GM23338 (cell line): ENCODE data around the gene RPLP1. TPM values are rescaled to one million over a fixed set of nuclear protein-coding genes. Genes with fewer than 3 reads are reported as not detected.

Source experiments
- ATAC-seq: fragments of 200-7000 bp; cut with Tn5 transposase; 3 replicates; pipeline ENCODE4 v1.9.1; 2020
- DNase-seq: peaks from one replicate; pipeline ENCODE4 v3.0.0-alpha.2; 2015; ENCODE audit warnings: low spot score
- H2AFZ ChIP-seq: fragments of 200-600 bp; sonication (generic); 2 replicates; pipeline ENCODE4 v1.8.0; 2016; ENCODE audit warnings: antibody characterized with exemption, mild to moderate bottlenecking, moderate library complexity
- H3F3A ChIP-seq: fragments of 200-600 bp; sonication (generic); replicated peaks from 2 replicates; pipeline ENCODE4 v1.8.0; 2017; ENCODE audit warnings: antibody characterized with exemption, mixed run types, low read depth
- H3K27ac ChIP-seq: fragments of 200-600 bp; sonication (generic); 2 replicates; pipeline ENCODE4 v1.6.1; 2016; ENCODE audit warnings: low read depth
- H3K27me3 ChIP-seq: fragments of 200-600 bp; sonication (generic); 2 replicates; pipeline ENCODE4 v1.8.0; 2016; ENCODE audit warnings: mild to moderate bottlenecking, mixed run types, moderate library complexity; ENCODE audit not compliant: insufficient read depth
- H3K36me3 ChIP-seq: fragments of 200-600 bp; sonication (generic); 2 replicates; pipeline ENCODE4 v1.8.0; 2016; ENCODE audit warnings: mild to moderate bottlenecking; ENCODE audit not compliant: insufficient read depth
- H3K4me1 ChIP-seq: fragments of 200-600 bp; sonication (generic); 2 replicates; pipeline ENCODE4 v1.8.0; 2016; ENCODE audit warnings: mild to moderate bottlenecking, moderate library complexity; ENCODE audit not compliant: insufficient read depth
- H3K4me2 ChIP-seq: fragments of 200-600 bp; sonication (generic); 2 replicates; pipeline ENCODE4 v1.7.1; 2017; ENCODE audit warnings: mixed run types
- H3K4me3 ChIP-seq: fragments of 200-600 bp; sonication (generic); 2 replicates; pipeline ENCODE4 v1.6.1; 2016; ENCODE audit warnings: mixed run types
- H3K79me2 ChIP-seq: fragments of 200-600 bp; sonication (generic); replicated peaks from 2 replicates; pipeline ENCODE4 v1.8.0; 2017; ENCODE audit warnings: mild to moderate bottlenecking; ENCODE audit not compliant: insufficient read depth
- H3K9me2 ChIP-seq: fragments of 200-600 bp; sonication (generic); 2 replicates; pipeline ENCODE4 v1.8.0; 2017; ENCODE audit not compliant: insufficient read depth
- H4K20me1 ChIP-seq: fragments of 200-600 bp; sonication (generic); replicated peaks from 2 replicates; pipeline ENCODE4 v1.8.0; 2017; ENCODE audit warnings: mild to moderate bottlenecking; ENCODE audit not compliant: insufficient read depth
- H3K27ac Mint-ChIP-seq: 2 replicates; pipeline ENCODE4 v1.8.0; 2020; ENCODE audit warnings: inconsistent platforms, mild to moderate bottlenecking, moderate library complexity, mixed read lengths
- H3K27me3 Mint-ChIP-seq: 3 replicates; pipeline ENCODE4 v1.8.0; 2022; ENCODE audit warnings: low read depth, mild to moderate bottlenecking, moderate library complexity, mixed read lengths, inconsistent platforms; ENCODE audit not compliant: insufficient read depth, poor library complexity
- H3K36me3 Mint-ChIP-seq: 3 replicates; pipeline ENCODE4 v1.8.0; 2021; ENCODE audit warnings: low read depth, mild to moderate bottlenecking, inconsistent platforms, moderate library complexity, mixed read lengths
- H3K4me1 Mint-ChIP-seq: 3 replicates; pipeline ENCODE4 v1.8.0; 2020; ENCODE audit warnings: mild to moderate bottlenecking, inconsistent platforms, mixed read lengths
- H3K4me3 Mint-ChIP-seq: 3 replicates; pipeline ENCODE4 v1.8.0; 2021; ENCODE audit warnings: moderate library complexity, mild to moderate bottlenecking, inconsistent platforms, mixed read lengths
- H3K9me3 Mint-ChIP-seq: 3 replicates; pipeline ENCODE4 v1.8.0; 2020; ENCODE audit warnings: moderate library complexity, mild to moderate bottlenecking, inconsistent platforms, mixed read lengths
- CREB1 ChIP-seq: fragments of 250-450 bp; sonication (Bioruptor Pico); IDR thresholded peaks from 2 replicates; pipeline ENCODE4 v1.5.0; 2020; ENCODE audit warnings: low read depth, mild to moderate bottlenecking, moderate library complexity
- CTCF ChIP-seq, 2 experiments: fragments of 200-600 bp in 1 of 2; sonication (generic) in 1 of 2; conservative IDR thresholded peaks; 2 replicates each; pipeline versions ENCODE4 v1.5.1 to v1.6.1; 2016 to 2017; ENCODE audit warnings: antibody characterized with exemption in 2 of 2, low read depth in 2 of 2, mild to moderate bottlenecking in 2 of 2, moderate library complexity in 1 of 2
- ETS1 ChIP-seq: IDR thresholded peaks from 2 replicates; pipeline ENCODE4 v1.6.1; 2016; ENCODE audit warnings: antibody characterized with exemption
- EZH2 ChIP-seq: fragments of 200-600 bp; sonication (generic); IDR thresholded peaks from one replicate; pipeline ENCODE4 v1.8.0; 2017; ENCODE audit warnings: antibody characterized with exemption, mild to moderate bottlenecking, low read depth; ENCODE audit not compliant: unreplicated experiment
- EZH2phosphoT487 ChIP-seq: fragments of 200-600 bp; sonication (generic); IDR thresholded peaks from one replicate; pipeline ENCODE4 v1.8.1; 2018; ENCODE audit warnings: antibody characterized with exemption; ENCODE audit not compliant: unreplicated experiment
- JUNB ChIP-seq: IDR thresholded peaks from one replicate; pipeline ENCODE4 v1.6.1; 2016; ENCODE audit warnings: antibody characterized with exemption; ENCODE audit not compliant: unreplicated experiment
- NANOG ChIP-seq: IDR thresholded peaks from 2 replicates; pipeline ENCODE4 v1.6.1; 2016; ENCODE audit warnings: antibody characterized with exemption, borderline replicate concordance
- POLR2AphosphoS5 ChIP-seq: IDR thresholded peaks from 2 replicates; pipeline ENCODE4 v1.6.1; 2016; ENCODE audit warnings: antibody characterized with exemption, low read depth
- REST ChIP-seq: IDR thresholded peaks from one replicate; pipeline ENCODE4 v1.6.1; 2018; ENCODE audit warnings: antibody characterized with exemption; ENCODE audit not compliant: unreplicated experiment
- STAT1 ChIP-seq: IDR thresholded peaks from one replicate; pipeline ENCODE4 v1.6.1; 2016; ENCODE audit warnings: antibody characterized with exemption; ENCODE audit not compliant: unreplicated experiment
- ZNF114 ChIP-seq: fragments of 250-450 bp; sonication (Bioruptor Pico); IDR thresholded peaks from 2 replicates; pipeline ENCODE4 v1.5.0; 2020; ENCODE audit warnings: mild to moderate bottlenecking, moderate library complexity
- ZNF331 ChIP-seq: fragments of 250-450 bp; sonication (Bioruptor Pico); IDR thresholded peaks from 2 replicates; pipeline ENCODE4 v1.5.0; 2020; ENCODE audit warnings: low read depth, mild to moderate bottlenecking, moderate library complexity
- ZNF462 ChIP-seq: fragments of 250-450 bp; sonication (Bioruptor Pico); IDR thresholded peaks from 2 replicates; pipeline ENCODE4 v1.5.0; 2020; ENCODE audit warnings: mild to moderate bottlenecking, moderate library complexity
- polyA plus RNA-seq: library from polyadenylated mRNA; unstranded; fragments of >200 nt; fragmentation: Nextera tagmentation; extraction: Ambion mirVana; gene quantifications from 2 replicates; pipeline ENCODE4 v1.2.1, GENCODE V29; 2016
- total RNA-seq: library from RNA; depleted of rRNA; stranded (reverse); fragments of >200 nt; shearing (Covaris generic); gene quantifications from 2 replicates; pipeline ENCODE4 v1.2.3, GENCODE V29; 2014

The RPLP1 gene
- total and polyA plus RNA-seq, 2 experiments from 2014 or later, result 283 to 3,258 TPM

GRCh38 chr15:69433831-69434230 lies 18.8 kb upstream of the RPLP1 start:
- DNase-seq (no peak), ATAC-seq (no peak)
- Mint-ChIP-seq H3K9me3 (no peaks in the 10 kb centered on the region), H3K4me3 (no peak overlapping the region), H3K27ac (no peak overlapping the region), H3K36me3 (peaks cover 80% of the 10 kb centered on the region), H3K4me1 (no peaks in the 10 kb centered on the region), H3K27me3 (no peaks in the 10 kb centered on the region)
- TF ChIP-seq EZH2phosphoT487 (no peak), CTCF (conservative IDR thresholded peaks at IDR 0.05; ENCODE audit: low read depth in 2 of 2) (no peak), REST (no peak), EZH2 (no peak), CREB1 (CRISPR knock-in tag) (no peak), ZNF331 (CRISPR knock-in tag) (no peak), JUNB (no peak), NANOG (no peak), POLR2AphosphoS5 (no peak), STAT1 (no peak), ZNF114 (no peak), ZNF462 (CRISPR knock-in tag) (no peak), ETS1 (no peak)
- Histone ChIP-seq H3K36me3 (peaks cover 57% of the 10 kb centered on the region), H3K27me3 (no peaks in the 10 kb centered on the region), H3K9me2 (no peaks in the 10 kb centered on the region), H3K27ac (no peak overlapping the region), H3K4me1 (no peaks in the 10 kb centered on the region), H3F3A (no peaks in the 10 kb centered on the region), H4K20me1 (peaks cover 15% of the 10 kb centered on the region; the same call in 1 of the 2 replicates), H3K4me3 (no peak overlapping the region), H3K79me2 (peaks cover 15% of the 10 kb centered on the region), H3K4me2 (no peak overlapping the region), H2AFZ (no peak overlapping the region)
